Brain pericyte (primary cell): ENCODE data around the gene TTC28.

Source experiments
- DNase-seq: peaks from one replicate; pipeline ENCODE4 v3.0.0-alpha.2; 2012; ENCODE audit warnings: low read depth, low spot score

The TTC28 gene

DNA sequence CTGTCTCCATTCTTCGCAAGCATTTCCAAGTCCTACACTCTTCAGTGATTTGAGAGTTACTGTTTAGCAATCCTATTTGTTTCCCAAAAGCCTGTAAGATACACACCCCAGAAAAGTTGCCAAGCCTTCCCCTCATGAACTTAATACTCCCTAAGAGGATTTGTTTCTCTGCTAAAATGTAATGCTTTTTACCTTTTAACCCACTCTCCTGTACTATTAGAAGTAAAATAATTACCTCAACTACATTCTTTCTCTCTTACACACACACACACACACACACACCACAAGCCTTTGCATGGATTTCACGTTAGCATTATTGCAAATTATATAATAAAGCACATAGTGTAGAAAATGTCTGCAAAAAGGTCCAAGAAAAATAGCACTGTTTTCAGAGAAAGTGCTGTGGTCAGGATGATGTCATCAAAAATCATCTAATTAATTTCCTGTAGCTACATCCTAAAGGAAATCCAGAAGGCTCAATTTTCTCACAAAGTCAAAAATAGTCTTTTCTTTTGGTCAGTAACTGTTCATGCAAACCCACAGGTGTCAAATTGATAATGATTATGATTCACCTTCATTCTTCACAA, 396.5 kb downstream of the TTC28 start:
- no peak for DNase-seq

- no peak for DNase-seq
These were observed 397.1 kb downstream of the TTC28 start for GRCh38 chr22:28282405-28283067.

GRCh38 chr22:28279888-28280287, 399.8 kb downstream of the TTC28 start:
- no peak for DNase-seq

DNA sequence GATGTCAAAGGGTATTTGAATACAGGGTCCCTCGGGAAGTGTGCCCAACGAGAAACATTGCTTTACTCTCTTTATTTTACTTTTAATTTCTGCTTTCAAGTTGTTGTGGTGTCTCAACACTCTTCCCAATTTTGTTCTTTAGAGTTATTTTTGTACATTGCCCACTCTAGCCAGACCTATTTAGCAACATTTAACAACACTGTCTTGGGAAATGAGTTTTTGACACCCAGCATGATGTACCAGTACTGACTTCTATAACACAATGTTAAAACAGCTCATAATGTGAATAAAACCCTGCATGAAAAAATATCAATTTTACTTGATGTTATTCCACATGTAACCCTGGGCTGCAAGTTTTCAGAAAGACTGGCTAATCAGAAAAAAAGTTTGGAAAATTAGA, 410.4 kb downstream of the TTC28 start:
- no peak for DNase-seq

- no peak for DNase-seq
These were observed 410.8 kb downstream of the TTC28 start for GRCh38 chr22:28268850-28269249.

GRCh38 chr22:28268171-28268570, 411.5 kb downstream of the TTC28 start:
- no peak for DNase-seq

- DNase-seq: no peak
These were observed 419.0 kb downstream of the TTC28 start for GRCh38 chr22:28260619-28261018.

DNA sequence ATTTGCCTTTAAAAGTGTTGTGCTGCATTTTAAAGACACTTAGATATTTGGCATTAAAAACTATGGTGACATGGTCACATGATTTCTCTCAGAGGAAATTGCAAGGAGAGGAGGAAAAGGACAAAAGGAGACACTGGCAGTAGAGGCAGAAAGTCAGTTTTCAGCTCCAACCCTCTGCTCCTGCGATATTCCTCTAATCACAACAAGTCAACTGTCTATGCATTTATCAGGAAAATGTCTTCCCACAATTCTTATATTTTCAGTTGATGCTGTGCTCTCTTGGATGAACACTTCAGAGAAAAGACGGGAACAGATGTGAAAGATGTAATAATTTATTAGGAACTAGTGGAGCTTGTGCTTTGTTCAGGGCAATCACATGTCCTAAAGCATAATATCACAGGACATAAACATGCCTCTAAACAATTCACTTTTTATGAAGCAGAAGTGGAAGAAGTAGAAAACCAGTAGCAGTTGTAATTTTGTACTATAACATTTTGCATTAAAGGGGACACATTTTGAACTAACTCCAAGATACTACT, 419.8 kb downstream of the TTC28 start:
- no peak for DNase-seq

DNA sequence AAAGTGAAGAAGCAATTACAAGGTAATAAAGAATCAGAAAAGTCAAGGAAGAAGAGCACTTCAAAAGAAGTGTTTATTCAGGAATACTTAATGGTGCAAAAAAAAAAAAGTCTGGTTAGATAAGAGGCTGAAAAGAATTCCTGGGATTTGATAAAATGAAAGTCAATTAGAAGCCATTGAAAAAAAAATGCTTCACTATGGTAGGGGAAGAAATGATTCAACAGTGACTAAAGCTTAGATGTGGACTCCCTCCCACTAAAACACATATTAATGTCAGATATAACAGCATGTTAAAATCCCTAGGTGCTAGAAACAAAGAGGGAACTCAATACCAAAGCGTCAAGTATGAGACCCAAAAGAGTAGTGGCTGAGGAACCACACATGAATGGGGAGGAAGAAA, 425.2 kb downstream of the TTC28 start:
- no peak for DNase-seq

GRCh38 chr22:28252539-28252938, 427.1 kb downstream of the TTC28 start:
- DNase-seq: no peak

DNA sequence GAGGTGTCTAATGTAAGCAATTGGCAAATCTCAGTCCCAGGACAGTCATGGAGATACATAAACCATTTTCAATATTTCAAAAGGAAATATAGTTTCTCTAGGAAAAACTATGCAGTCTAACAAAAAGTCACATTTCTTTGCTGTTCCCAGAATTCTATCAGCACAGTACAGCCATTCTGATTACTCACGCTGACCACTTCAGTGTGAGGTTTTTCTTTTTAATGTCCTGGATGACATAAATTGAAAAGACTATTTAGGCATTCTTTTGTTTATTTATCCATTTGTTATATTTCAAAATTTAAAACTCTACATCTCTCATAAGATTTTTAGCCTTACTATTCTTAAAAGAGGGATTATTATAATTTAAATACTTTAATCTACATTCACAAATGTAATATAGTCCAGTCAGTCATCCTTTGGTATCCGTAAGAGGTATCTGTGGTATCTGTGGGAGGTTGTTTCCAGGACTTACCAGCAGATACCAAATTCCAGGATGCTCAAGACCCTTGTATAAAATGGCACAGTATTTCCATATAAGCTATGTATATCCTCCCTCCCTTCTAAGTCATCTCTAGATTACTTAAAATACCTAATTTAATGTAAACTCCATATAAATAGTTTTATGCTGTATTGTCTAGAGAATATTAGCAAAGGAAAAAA, 429.5 kb downstream of the TTC28 start:
- DNase-seq: no peak

DNA sequence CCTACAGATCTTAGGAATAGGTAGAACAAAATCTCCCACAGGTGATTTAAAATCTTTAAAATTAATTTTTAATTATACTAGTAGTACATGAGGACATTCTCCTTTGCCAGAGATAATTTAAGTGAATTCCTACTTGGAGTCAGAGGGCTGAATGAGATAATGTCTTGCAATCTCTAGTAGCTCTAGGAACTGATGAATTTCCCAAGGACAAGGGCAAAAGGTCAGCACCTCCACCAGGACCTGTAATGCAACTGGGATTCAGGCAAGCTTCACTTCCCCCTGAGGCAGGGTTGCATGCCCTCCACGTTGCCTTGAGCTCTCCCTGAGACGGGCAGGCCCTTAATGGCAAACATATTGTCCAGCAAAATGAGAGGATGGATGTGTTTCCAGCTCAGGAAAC, 430.2 kb downstream of the TTC28 start:
- no peak for DNase-seq

DNA sequence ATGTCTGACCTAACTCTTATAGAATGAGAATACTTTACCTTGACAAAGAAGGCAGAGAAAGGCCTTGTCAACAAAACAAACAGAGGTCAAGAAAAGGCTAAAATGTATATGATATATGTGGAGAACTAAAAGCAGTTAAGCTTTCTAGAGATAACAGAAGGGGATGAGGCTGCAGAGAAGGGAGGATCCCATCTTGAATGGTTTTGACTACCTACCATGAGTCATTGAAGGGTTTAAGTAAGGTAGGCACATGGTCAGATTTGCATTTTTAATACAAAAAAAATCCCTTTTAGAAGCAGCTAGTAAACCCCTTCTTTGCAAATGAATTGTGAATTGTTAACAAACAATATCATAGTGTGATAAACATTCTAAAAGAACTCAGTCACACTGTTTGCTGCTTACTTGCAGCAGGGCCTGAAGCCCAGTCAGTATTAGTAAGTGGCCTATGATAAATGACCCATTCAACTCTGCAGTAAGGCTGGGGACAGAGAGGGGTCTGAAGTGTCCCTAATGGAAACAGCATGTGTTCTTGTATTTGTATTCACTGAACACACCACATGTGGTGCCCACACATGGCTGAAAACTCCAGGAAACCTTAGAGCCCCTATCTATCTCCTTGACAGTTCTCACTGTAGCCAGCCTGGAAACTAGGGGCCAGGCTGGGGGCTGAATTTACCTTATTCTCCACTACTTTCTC, 431.8 kb downstream of the TTC28 start:
- no peak for DNase-seq

- DNase-seq: no peak
These were observed 432.5 kb downstream of the TTC28 start for GRCh38 chr22:28247136-28247535.

- no peak for DNase-seq
These were observed 433.2 kb downstream of the TTC28 start for GRCh38 chr22:28246397-28246796.

DNA sequence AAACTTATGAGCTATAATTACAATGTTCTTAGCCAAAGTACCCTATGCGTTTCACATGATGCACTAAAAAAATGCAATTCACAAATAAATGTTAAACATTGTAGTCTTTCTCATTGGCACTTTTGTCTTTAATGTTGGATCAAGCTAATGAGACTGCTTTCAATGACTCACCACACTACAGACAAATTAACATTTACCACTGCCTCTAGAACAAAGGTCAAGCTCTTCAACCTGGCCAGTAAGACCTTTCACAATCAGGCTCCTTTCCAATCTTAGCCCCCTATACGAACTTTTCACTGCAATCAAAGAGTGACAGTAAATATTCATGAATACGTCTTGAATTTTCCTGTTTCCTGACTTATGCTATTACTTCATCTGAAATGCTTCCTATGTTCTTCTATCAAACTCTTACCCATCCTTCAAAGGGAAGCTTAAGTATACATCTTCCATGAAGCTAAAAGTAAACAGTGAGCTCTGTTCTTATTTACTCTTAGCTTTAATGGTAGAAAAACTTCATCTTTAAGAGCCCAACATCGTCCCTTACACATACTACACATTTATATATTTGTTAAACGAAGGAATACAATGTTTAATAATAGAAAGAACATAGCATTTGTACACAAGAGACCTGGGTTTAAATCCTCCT, 433.9 kb downstream of the TTC28 start:
- no peak for DNase-seq

DNA sequence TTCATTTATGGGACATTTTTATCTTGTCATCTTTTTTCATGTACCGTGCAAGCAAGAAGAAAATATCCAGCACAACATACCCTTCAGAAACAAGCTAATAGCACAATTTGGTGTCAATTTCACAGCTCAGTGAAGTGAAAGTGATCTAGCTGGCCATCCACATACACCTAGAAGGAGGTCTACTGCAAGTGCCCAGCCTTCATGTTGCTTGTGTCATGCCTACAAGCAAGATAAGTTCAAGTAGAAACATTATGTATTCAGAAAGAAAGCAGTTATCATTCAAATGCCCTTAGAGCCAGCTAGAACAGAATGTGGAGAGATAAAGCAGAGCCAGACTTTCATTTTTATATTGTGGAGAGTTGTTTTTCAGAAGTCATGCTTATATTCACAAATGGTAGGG, 434.9 kb downstream of the TTC28 start:
- DNase-seq: no peak

DNA sequence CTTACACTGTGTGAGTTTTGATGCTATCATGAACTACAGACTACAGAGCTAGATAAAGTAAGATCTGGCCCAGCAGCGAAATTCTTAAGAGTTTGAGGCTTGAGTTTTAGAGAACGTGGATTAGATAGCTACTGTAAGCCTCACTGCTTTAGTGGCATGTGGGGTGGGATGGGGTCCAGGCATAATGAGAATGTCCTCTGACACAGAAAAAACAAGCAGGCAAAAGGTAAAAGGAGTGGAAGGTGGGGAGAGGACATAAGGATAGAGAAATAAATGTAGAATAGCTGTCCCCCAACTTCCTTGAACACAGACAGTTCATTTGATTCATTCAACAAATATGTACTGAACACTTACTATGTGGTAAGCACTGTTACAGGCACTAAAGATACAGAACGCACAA, 436.1 kb downstream of the TTC28 start:
- DNase-seq: no peak

GRCh38 chr22:28241656-28242290, 437.9 kb downstream of the TTC28 start:
- no peak for DNase-seq

DNA sequence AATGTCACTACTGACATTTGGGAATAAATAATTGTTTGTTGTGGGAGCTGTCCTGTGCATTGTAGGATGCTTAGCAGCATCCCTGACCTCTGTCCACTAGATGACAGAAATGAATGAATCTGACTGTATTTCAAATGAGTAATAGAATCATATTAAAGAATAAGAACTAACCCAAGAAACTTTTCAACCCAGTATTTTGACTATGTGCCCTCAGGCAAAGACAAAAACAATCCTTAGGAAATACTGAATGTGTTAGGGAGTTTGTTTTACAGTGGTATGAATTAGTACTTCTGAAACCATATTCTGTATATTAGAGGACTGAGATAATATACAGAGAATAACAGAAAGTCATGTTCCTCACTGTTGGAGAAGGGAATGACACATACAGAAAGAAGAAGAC, 439.7 kb downstream of the TTC28 start:
- DNase-seq: no peak

DNA sequence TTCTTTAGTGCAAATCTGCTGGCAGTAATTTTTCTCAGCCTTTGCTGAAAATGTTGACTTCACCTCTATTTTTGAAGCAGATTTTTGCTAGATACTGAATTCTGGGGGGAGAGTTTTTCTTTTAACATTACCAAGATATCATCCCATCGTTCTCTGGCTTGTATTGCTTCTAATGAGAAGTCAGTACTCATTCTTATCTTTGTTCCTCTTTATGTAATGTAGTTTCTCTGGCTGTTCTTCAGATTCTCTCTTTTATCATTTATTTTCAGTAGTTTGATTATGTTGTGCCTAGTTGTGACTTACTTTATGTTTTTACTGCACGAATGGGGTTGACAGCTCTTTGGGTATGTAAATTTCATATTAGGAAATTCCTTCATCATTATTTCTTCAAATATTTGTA, 441.9 kb downstream of the TTC28 start:
- DNase-seq: no peak
